ENCODE measurements around the gene HCN3.
A peak's percentile ranks its signal among the peaks of the same experiment; 100 is the strongest.

HCN3 gene

DNA sequence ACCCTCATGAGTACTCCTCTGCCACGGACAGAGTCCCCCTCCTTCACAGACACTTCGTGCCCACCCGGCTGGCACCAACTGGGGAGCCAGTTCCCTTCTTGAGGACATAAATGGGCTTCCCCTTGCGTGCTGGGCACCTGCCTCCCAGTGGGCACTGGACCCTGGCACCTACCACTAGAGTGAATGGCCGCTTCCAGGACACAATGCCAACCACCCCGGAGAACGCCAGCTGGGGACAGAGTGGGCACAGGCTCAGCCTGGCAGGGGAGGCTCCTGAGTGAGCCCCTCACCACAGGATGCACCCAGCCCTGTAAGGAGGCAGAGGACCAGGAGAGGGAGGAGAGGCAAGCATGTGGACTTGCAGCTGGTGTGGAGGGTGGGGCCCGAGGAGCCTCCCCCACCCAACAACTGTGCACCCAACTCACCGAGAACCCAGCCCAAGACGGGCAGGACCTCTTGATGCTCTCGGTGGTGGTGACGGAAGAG lies 23.0 kb upstream of the HCN3 start:
- Histone ChIP-seq H3K9ac (ENCODE audit: low read length) (peak overlapping the region; percentile 45; the same call in 1 of the 2 replicates), H3K79me2 (ENCODE audit: low read length) (0 out of 2 replicates have a peak, but pooled peaks cover 8% of the 10 kb centered on the region), H3K9me2 (replicated peaks; ENCODE audit: insufficient read depth, low read length) (no peaks in the 10 kb centered on the region), H3K4me2 (ENCODE audit: low read depth, low read length) (peak overlapping the region; percentile 95), H2AFZ (ENCODE audit: low read length) (peak overlapping the region; percentile 84), H3K4me3 (ENCODE audit: low read length) (peak overlapping the region; percentile 66), H3K4me1 (ENCODE audit: low read length) (peaks cover 11% of the 10 kb centered on the region), H3K9me3 (replicated peaks; ENCODE audit: insufficient read depth, low read length) (no peaks in the 10 kb centered on the region), H4K20me1 (ENCODE audit: insufficient read depth, low read length) (no peaks in the 10 kb centered on the region), H3F3A (ENCODE audit: insufficient read depth, low read length) (peaks cover 16% of the 10 kb centered on the region), H3K27me3 (replicated peaks; ENCODE audit: insufficient read depth, low read length) (no peaks in the 10 kb centered on the region), H3K36me3 (replicated peaks; ENCODE audit: insufficient read depth, low read length) (no peaks in the 10 kb centered on the region), H3K27ac (ENCODE audit: low read length) (no peak overlapping the region)
- no peak for DNase-seq
- TF ChIP-seq EZH2phosphoT487 (IDR thresholded peaks at IDR 0.05; ENCODE audit: low read length) (no peak), CTCF (IDR thresholded peaks at IDR 0.05; ENCODE audit: low read length) (no peak), EZH2 (optimal IDR thresholded peaks at IDR 0.05; ENCODE audit: low read depth, low read length) (no peak)

DNA sequence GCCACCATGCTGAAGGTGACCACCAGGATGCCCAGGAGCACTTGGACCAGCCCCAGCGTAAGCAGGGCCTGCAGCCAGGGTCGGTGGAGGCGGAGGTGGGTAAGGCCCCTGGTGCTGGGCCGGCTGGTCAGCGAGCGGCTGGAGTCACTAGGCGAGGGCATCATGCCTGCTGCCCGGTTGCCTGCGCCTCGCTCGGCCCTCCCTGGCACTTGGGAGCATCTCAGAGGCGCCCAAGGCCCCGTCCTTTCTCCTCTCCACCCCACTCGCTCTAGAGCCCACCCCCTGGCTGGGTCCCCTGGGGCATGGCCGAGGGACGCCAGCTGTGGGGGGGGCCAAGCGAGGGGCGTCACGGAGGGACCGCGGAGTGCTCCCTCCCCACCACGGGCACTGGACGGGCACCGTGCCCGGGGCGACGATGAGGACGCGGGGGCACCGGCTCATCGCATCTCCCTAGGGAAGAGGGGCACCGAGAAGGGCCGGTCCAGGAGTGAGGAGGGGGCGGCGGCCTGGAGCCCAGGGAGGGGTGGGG lies 22.5 kb upstream of the HCN3 start:
- Histone ChIP-seq H3K9me2 (replicated peaks; ENCODE audit: insufficient read depth, low read length) (no peaks in the 10 kb centered on the region), H3K36me3 (replicated peaks; ENCODE audit: insufficient read depth, low read length) (no peaks in the 10 kb centered on the region), H3K4me3 (ENCODE audit: low read length) (peak overlapping the region; percentile 66), H3K27ac (ENCODE audit: low read length) (no peak overlapping the region), H3K4me2 (ENCODE audit: low read depth, low read length) (peak overlapping the region; percentile 95), H3K4me1 (ENCODE audit: low read length) (peaks cover 11% of the 10 kb centered on the region), H2AFZ (ENCODE audit: low read length) (peak overlapping the region; percentile 84), H4K20me1 (ENCODE audit: insufficient read depth, low read length) (no peaks in the 10 kb centered on the region), H3F3A (ENCODE audit: insufficient read depth, low read length) (peaks cover 16% of the 10 kb centered on the region), H3K9ac (ENCODE audit: low read length) (peak overlapping the region; percentile 45), H3K9me3 (replicated peaks; ENCODE audit: insufficient read depth, low read length) (no peaks in the 10 kb centered on the region), H3K79me2 (ENCODE audit: low read length) (0 out of 2 replicates have a peak, but pooled peaks cover 12% of the 10 kb centered on the region), H3K27me3 (replicated peaks; ENCODE audit: insufficient read depth, low read length) (no peaks in the 10 kb centered on the region)
- no peak for TF ChIP-seq EZH2 (optimal IDR thresholded peaks at IDR 0.05; ENCODE audit: low read depth, low read length)
- TF ChIP-seq EZH2phosphoT487 (IDR thresholded peaks at IDR 0.05; ENCODE audit: low read length) = no peak
- TF ChIP-seq CTCF (IDR thresholded peaks at IDR 0.05; ENCODE audit: low read length) = no peak
- DNase-seq = no peak

GRCh38 chr1:155255243-155256007 lies 21.8 kb upstream of the HCN3 start, which contains the start of gene ENTREP3:
Gene ENTREP3 (minus strand): TSS chr1:155255483. CDS start chr1:155254877, 606 bp downstream.
- Histone ChIP-seq H3K9me3 (replicated peaks; ENCODE audit: insufficient read depth, low read length) (no peaks in the 10 kb centered on the region), H3K4me3 (ENCODE audit: low read length) (peak within 1 kb of the TSS; percentile 66), H3K9me2 (replicated peaks; ENCODE audit: insufficient read depth, low read length) (no peaks in the 10 kb centered on the region), H4K20me1 (ENCODE audit: insufficient read depth, low read length) (no peaks in the 10 kb centered on the region), H3K4me2 (ENCODE audit: low read depth, low read length) (peak within 1 kb of the TSS; percentile 95), H3K9ac (ENCODE audit: low read length) (peak within 1 kb of the TSS; percentile 45), H3K4me1 (ENCODE audit: low read length) (peaks cover 11% of the 10 kb centered on the region), H3K79me2 (ENCODE audit: low read length) (peaks cover 16% of the 10 kb centered on the region), H3K27me3 (replicated peaks; ENCODE audit: insufficient read depth, low read length) (no peaks in the 10 kb centered on the region), H3F3A (ENCODE audit: insufficient read depth, low read length) (peaks cover 16% of the 10 kb centered on the region), H3K36me3 (replicated peaks; ENCODE audit: insufficient read depth, low read length) (0 out of 2 replicates have a peak, but pooled peaks cover 2% of the 10 kb centered on the region), H3K27ac (ENCODE audit: low read length) (no peak within 1 kb of the TSS), H2AFZ (ENCODE audit: low read length) (peak within 1 kb of the TSS; percentile 84)
- peak; percentile 78 for DNase-seq
- TF ChIP-seq CTCF (IDR thresholded peaks at IDR 0.05; ENCODE audit: low read length) (no peak), EZH2 (optimal IDR thresholded peaks at IDR 0.05; ENCODE audit: low read depth, low read length) (no peak), EZH2phosphoT487 (IDR thresholded peaks at IDR 0.05; ENCODE audit: low read length) (no peak)

Measured in MM.1S (cell line).